Osteocyte (in vitro differentiated cells): ENCODE data around the gene E2F3. TPM values are rescaled to one million over a fixed set of nuclear protein-coding genes. Genes with fewer than 3 reads are reported as not detected.

ENCODE experiments used
- DNase-seq: peaks from one replicate; pipeline ENCODE4 v3.0.0; 2021; ENCODE audit warnings: mixed read lengths; ENCODE audit not compliant: unreplicated experiment; ENCODE audit errors: extremely low spot score
- H3K27ac Mint-ChIP-seq: one replicate; pipeline ENCODE4 v1.8.0; 2021; ENCODE audit warnings: mild to moderate bottlenecking, mixed read lengths; ENCODE audit not compliant: unreplicated experiment
- H3K27me3 Mint-ChIP-seq: one replicate; pipeline ENCODE4 v1.8.0; 2021; ENCODE audit warnings: mixed read lengths; ENCODE audit not compliant: unreplicated experiment
- H3K36me3 Mint-ChIP-seq: one replicate; pipeline ENCODE4 v1.8.0; 2021; ENCODE audit warnings: mixed read lengths; ENCODE audit not compliant: unreplicated experiment
- H3K4me1 Mint-ChIP-seq: one replicate; pipeline ENCODE4 v1.8.0; 2021; ENCODE audit warnings: mixed read lengths; ENCODE audit not compliant: unreplicated experiment
- H3K4me3 Mint-ChIP-seq: one replicate; pipeline ENCODE4 v1.8.0; 2021; ENCODE audit warnings: mild to moderate bottlenecking, moderate library complexity, mixed read lengths; ENCODE audit not compliant: unreplicated experiment
- H3K9me3 Mint-ChIP-seq: one replicate; pipeline ENCODE4 v1.8.0; 2021; ENCODE audit warnings: mixed read lengths; ENCODE audit not compliant: unreplicated experiment
- total RNA-seq: library from RNA; stranded (reverse); gene quantifications from 2 replicates; pipeline ENCODE4 v1.2.1, GENCODE V29; 2021
- TF ChIP-seq, protein P1 (sequence below): fragments of 200-600 bp; sonication (generic); IDR thresholded peaks from 2 replicates; pipeline ENCODE4 v1.5.0; 2021; ENCODE audit warnings: antibody characterized with exemption, mild to moderate bottlenecking, moderate library complexity

E2F3 gene
- total RNA-seq, 1 donor from 2014 or later, result 12.0 TPM

DNA sequence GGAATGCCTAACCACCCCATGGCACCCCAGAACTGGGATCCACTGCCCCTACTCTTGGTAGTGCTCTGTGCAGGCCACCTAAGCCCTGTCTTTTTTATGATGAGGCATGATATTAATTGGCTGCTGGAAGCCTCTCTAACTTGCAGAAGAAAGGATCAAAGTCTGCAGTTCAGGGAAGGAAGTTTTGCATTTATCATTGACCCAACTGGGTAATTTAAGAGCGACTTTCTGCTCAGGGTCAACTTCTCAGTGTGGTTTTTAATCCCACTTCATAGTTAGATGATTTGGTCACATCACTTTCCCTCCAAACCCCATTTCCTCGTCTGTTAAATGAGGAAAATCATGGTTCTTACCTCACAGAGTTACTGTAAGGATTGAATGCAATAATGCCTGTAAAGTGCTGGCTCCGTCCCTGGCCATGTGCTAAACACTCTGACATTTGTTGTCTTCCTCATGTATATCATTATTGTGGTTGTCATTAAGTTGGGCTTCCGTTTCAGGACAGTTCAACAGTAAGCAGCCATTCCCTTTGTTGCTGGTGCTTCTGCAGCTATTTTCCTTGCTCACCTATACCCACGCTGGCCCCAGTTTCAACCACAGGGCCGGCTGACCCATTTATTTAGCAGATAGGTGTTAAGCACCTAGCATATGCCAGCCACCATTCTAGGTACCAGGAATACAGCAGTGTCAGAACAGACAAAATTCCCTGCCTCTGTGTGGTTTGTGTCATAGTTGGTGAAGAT, 14.2 kb downstream of the E2F3 start:
- Mint-ChIP-seq H3K36me3 (no peaks in the 10 kb centered on the region), H3K27me3 (no peaks in the 10 kb centered on the region), H3K27ac (no peak overlapping the region), H3K9me3 (no peaks in the 10 kb centered on the region), H3K4me3 (no peak overlapping the region), H3K4me1 (peaks cover 2% of the 10 kb centered on the region)
- TF ChIP-seq, protein P1, sequence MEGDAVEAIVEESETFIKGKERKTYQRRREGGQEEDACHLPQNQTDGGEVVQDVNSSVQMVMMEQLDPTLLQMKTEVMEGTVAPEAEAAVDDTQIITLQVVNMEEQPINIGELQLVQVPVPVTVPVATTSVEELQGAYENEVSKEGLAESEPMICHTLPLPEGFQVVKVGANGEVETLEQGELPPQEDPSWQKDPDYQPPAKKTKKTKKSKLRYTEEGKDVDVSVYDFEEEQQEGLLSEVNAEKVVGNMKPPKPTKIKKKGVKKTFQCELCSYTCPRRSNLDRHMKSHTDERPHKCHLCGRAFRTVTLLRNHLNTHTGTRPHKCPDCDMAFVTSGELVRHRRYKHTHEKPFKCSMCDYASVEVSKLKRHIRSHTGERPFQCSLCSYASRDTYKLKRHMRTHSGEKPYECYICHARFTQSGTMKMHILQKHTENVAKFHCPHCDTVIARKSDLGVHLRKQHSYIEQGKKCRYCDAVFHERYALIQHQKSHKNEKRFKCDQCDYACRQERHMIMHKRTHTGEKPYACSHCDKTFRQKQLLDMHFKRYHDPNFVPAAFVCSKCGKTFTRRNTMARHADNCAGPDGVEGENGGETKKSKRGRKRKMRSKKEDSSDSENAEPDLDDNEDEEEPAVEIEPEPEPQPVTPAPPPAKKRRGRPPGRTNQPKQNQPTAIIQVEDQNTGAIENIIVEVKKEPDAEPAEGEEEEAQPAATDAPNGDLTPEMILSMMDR, result no peak
- DNase-seq, result no peak

DNA sequence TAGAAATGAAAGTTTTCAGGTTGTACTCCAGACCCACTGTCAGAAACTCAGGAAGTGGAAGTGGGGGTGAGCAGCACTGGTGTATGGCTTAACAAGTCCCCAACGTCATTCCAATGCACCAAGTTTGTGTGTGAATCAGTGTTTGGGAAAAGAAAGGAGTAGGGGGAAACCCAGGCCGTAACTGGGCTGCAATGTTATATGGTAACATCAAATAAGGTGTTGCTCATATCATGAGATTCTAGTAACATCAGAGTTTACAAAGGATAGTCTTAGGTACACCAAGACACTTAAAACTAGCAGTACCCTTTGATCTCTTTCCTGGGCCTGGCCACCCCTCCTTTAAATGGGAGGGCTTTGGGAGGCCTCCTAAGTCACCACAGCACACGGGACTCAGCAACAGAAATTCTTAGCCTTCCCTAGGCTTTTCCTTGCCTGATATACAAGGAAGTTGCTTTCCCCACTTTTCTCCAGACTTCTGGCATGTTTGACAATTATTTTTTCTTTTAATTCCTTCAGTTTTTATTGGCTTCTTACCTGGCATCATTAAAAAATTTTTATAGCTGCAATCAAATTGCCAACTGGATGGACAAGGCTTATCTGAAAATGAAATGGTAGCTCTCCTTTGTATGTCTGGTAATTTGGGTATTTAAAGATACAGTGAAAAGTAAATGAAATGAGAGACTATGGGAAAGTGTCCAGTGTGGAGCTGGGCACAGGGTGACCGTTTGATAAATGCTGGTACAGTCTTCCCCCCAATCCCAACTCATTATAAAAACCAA, 15.1 kb downstream of the E2F3 start:
- Mint-ChIP-seq H3K4me1 (peaks cover 2% of the 10 kb centered on the region), H3K27me3 (no peaks in the 10 kb centered on the region), H3K36me3 (no peaks in the 10 kb centered on the region), H3K4me3 (no peak overlapping the region), H3K9me3 (peaks cover 5% of the 10 kb centered on the region), H3K27ac (no peak overlapping the region)
- DNase-seq, result no peak
- TF ChIP-seq, protein P1, result no peak

DNA sequence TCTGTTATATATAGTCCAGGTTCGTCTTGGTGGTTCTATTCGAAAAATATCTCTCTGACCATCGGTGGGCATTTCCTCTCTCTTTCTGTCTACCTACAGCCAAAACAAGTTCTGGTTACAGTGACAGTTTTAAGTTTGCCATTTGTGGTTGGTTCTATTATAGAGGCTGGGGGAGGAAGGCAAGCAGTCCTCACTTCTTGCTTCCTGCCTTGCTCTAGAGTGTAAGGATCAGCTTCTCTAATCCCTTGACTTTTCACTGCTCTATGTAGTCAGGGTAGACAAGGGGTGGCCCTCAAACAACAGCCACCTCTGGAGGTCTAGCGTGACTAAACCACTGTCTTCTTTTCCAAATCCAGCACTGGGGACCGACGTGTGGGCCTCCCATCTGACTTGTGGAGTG, 16.1 kb downstream of the E2F3 start:
- peak overlapping the region; percentile 47 for H3K27ac Mint-ChIP-seq
- H3K36me3 Mint-ChIP-seq, result peaks cover 4% of the 10 kb centered on the region
- peaks cover 5% of the 10 kb centered on the region for H3K9me3 Mint-ChIP-seq
- peaks cover 2% of the 10 kb centered on the region for H3K4me1 Mint-ChIP-seq
- DNase-seq, result no peak
- H3K4me3 Mint-ChIP-seq, result no peak overlapping the region
- TF ChIP-seq, protein P1, result no peak
- no peaks in the 10 kb centered on the region for H3K27me3 Mint-ChIP-seq

DNA sequence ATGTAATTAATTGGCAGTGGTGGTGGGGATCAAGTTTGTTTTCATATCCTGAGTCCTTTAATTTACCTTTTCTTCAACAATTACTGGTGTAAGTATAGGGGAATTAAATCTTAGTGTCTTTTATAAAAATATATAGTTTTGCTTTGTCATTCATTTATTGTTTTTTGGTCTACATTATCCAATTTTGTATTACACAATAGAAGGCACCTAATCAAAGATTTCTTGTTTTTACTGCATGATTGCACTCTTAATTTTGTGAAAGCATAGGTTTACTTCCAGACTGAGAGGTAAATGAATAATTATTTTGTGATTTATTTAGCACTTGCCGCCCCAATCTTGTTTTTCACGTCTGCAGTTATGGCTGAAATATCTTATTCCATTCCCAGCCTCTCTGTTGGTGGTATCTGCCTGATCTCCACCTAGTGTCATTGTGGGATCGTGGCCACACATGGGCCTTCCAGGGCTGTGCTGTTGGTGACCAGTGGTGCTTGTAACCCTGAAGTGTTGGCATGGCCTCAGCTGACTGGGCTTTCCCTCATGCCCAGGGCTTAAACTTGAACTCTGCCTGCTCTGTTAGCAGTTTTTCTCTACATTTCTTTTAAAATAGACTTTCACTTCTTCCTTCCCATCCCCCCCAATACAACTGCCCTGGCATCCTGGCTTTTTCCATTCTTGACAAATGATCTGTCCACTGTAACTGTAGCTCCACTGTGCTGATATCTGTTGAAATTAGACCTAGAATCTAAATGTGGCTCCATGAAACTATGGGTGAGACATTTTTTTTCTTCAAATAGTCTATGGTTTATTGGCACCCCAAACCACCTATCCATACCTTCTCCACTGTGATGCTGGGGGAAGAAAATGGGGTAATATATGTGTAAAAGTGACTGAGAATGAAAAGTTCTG, 24.8 kb downstream of the E2F3 start:
- Mint-ChIP-seq H3K36me3 (peaks cover 11% of the 10 kb centered on the region), H3K4me3 (no peak overlapping the region), H3K9me3 (peaks cover 3% of the 10 kb centered on the region), H3K4me1 (peaks cover 10% of the 10 kb centered on the region), H3K27me3 (no peaks in the 10 kb centered on the region), H3K27ac (peak overlapping the region; percentile 6)
- TF ChIP-seq, protein P1, result no peak
- no peak for DNase-seq
